ENCODE results near the gene IL20RB. TPM values are rescaled to one million over a fixed set of nuclear protein-coding genes. Genes with fewer than 3 reads are reported as not detected.

IL20RB gene
- polyA plus RNA-seq, 2 donors = 83.2 to 85.1 TPM

DNA sequence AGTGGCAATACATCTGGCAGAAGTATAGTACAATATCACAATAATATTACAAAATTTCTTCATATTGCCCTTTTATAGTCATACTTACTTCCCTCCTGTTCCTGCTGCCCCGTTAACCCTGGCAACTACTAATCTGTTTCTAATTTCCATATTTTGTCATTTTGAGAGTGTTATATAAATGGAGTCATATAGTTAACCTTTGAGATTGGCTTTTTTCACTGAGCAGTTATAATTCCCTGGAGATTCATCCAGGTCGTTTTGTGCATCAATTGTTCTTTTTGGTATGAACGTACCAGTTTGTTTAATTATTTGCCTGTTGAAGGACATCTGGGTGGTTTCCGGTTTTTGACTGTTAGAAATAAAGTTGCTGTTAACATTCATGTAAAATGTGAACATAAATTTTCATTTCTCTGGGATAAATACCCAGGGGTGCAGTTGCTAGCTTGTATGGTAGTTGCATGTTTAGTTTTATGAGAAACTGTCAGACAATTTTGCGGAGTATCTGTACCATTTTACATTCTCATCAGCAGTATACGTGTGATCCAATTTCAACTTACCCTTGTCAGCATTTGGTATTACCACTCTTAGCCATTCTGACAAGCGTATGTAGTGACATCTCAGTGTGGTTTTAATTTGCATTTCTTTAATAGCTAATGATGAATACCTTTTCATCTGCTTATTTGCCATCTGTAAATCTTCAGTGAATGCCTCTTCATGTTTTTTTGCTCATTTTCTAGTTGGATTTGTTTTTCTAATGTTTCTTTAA is 32.2 kb upstream of the IL20RB start:
- Histone ChIP-seq H3K4me3 (ENCODE audit: low read depth in 1 of 2, low read length in 2 of 2) (no peak overlapping the region), H3K27me3 (ENCODE audit: control insufficient read depth in 1 of 2, insufficient read depth in 2 of 2, low read length in 2 of 2) (no peaks in the 10 kb centered on the region), H3K27ac (ENCODE audit: low read depth in 2 of 2, low read length in 1 of 2) (no peak overlapping the region), H3K9me3 (ENCODE audit: control insufficient read depth in 2 of 2, insufficient read depth in 1 of 2, low read depth in 1 of 2, low read length in 1 of 2) (no peaks in the 10 kb centered on the region), H3K36me3 (ENCODE audit: control insufficient read depth in 2 of 2, insufficient read depth in 2 of 2, low read length in 1 of 2) (no peaks in the 10 kb centered on the region), H3K4me1 (ENCODE audit: control insufficient read depth in 2 of 2, insufficient read depth in 2 of 2, low read length in 1 of 2) (no peaks in the 10 kb centered on the region)
- WGBS, 2 donors = 67 to 68% methylated on average over 7 of the region's 7 CpGs

DNA sequence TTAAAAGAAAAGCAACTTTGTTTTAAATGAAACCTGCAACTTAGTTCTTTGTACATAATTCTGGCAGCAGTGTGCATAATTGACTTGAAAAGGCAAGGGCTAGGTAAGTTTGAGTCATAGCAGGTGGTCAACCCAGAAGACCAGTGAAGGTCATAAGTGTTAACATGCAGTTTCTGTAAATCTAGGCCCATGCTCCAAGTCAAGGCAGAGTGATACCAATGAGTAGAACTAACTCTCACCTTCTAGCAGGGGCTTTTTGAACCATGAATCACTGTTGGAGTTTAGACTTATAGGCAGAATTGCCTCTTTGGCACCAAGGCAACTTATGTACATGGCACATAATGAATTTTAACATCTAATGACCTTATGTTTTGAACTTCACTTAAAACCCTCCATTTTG is 29.5 kb upstream of the IL20RB start:
- no peak overlapping the region for H3K4me3 ChIP-seq (ENCODE audit: low read depth in 1 of 2, low read length in 2 of 2)
- no peaks in the 10 kb centered on the region for H3K27me3 ChIP-seq (ENCODE audit: control insufficient read depth in 1 of 2, insufficient read depth in 2 of 2, low read length in 2 of 2)
- no peaks in the 10 kb centered on the region for H3K4me1 ChIP-seq (ENCODE audit: control insufficient read depth in 2 of 2, insufficient read depth in 2 of 2, low read length in 1 of 2)
- H3K36me3 ChIP-seq (ENCODE audit: control insufficient read depth in 2 of 2, insufficient read depth in 2 of 2, low read length in 1 of 2) = no peaks in the 10 kb centered on the region
- no peaks in the 10 kb centered on the region for H3K9me3 ChIP-seq (ENCODE audit: control insufficient read depth in 2 of 2, insufficient read depth in 1 of 2, low read depth in 1 of 2, low read length in 1 of 2)
- no peak overlapping the region for H3K27ac ChIP-seq (ENCODE audit: low read depth in 2 of 2, low read length in 1 of 2)

DNA sequence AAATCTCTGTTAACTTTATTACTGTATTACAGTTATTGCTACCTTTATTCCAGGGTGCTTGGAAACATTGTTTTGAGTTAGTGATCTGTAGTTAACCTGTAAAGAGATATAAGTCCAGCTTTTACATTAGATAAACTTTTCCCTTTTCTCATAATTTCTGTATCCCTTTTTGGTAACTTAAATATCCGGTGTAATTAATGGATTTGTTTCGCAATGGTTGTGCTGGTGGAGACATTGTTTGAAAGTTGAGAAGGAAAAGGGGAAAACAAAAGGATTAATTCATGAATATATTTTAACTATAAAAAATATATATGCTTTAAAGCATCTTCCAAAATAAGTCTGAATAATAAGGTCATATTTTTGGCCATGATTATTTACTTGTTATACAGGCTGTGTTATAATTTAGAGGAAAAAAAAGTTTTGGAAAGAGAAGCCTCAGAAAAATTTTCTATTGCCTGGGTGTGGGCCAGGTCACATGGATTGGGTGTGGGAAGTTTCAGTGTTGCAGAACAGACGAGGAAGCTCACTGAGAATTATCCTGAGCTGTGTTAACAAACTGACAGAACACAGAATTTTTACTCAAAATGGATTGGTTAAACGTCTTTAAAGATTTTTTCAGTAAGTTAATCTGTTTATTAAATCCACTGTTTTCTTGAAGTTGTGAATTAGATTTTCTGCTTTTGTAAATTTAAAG is 27.7 kb upstream of the IL20RB start:
- Histone ChIP-seq H3K9me3 (ENCODE audit: control insufficient read depth in 2 of 2, insufficient read depth in 1 of 2, low read depth in 1 of 2, low read length in 1 of 2) (no peaks in the 10 kb centered on the region), H3K27ac (ENCODE audit: low read depth in 2 of 2, low read length in 1 of 2) (no peak overlapping the region), H3K4me3 (ENCODE audit: low read depth in 1 of 2, low read length in 2 of 2) (no peak overlapping the region), H3K4me1 (ENCODE audit: control insufficient read depth in 2 of 2, insufficient read depth in 2 of 2, low read length in 1 of 2) (no peaks in the 10 kb centered on the region), H3K27me3 (ENCODE audit: control insufficient read depth in 1 of 2, insufficient read depth in 2 of 2, low read length in 2 of 2) (no peaks in the 10 kb centered on the region), H3K36me3 (ENCODE audit: control insufficient read depth in 2 of 2, insufficient read depth in 2 of 2, low read length in 1 of 2) (no peaks in the 10 kb centered on the region)
- 18 to 20% methylated on average over 4 of the region's 4 CpGs for whole genome bisulfite sequencing, 2 donors

DNA sequence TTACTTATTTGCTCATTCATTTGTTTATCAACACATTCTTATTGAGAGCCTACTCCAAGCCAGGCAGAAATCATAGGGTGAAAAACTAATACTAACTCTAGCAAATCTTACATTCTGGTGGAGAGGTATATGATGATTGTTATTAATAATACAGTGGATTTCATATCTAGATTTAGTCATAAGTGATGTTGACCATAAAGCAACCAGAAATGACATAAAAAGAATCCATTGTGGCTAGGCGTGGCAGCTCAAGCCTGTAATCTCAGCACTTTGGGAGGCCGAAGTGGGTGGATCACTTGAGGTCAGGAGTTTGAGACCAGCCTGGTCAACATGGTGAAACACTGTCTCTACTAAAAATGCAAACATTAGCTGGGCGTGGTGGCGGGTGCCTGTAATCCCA is 26.2 kb upstream of the IL20RB start:
- Histone ChIP-seq H3K27ac (ENCODE audit: low read depth in 2 of 2, low read length in 1 of 2) (peak overlapping the region; percentile 27 to 42), H3K27me3 (ENCODE audit: control insufficient read depth in 1 of 2, insufficient read depth in 2 of 2, low read length in 2 of 2) (no peaks in the 10 kb centered on the region), H3K4me1 (ENCODE audit: control insufficient read depth in 2 of 2, insufficient read depth in 2 of 2, low read length in 1 of 2) (no peaks in the 10 kb centered on the region), H3K36me3 (ENCODE audit: control insufficient read depth in 2 of 2, insufficient read depth in 2 of 2, low read length in 1 of 2) (no peaks in the 10 kb centered on the region), H3K9me3 (ENCODE audit: control insufficient read depth in 2 of 2, insufficient read depth in 1 of 2, low read depth in 1 of 2, low read length in 1 of 2) (no peaks in the 10 kb centered on the region), H3K4me3 (ENCODE audit: low read depth in 1 of 2, low read length in 2 of 2) (peak overlapping the region in 1 of 2 donors; percentile 58)
- WGBS, 2 donors = 72 to 75% methylated on average over 4 of the region's 4 CpGs

DNA sequence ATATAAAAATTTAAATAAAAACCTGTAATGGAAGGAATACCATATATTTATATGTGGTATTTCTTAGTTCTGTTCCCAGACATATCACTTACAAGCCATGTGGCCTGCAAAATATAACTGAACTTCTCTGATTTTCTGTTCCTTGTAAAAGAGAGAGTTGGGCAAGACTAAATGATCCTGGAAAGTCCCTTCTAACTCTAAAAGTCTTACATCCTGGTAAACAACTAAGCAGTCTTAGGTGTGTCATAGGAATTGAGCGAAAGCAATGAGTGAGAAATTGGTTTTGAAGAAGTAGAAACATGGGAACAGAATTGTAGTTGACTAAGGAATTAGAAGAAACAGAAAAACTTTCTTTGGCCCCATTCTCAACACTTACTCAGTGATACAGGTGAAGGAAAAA is 25.3 kb upstream of the IL20RB start:
- H3K4me3 ChIP-seq (ENCODE audit: low read depth in 1 of 2, low read length in 2 of 2) = no peak overlapping the region
- peak overlapping the region in 1 of 2 donors; percentile 42 for H3K27ac ChIP-seq (ENCODE audit: low read depth in 2 of 2, low read length in 1 of 2)
- H3K27me3 ChIP-seq (ENCODE audit: control insufficient read depth in 1 of 2, insufficient read depth in 2 of 2, low read length in 2 of 2) = no peaks in the 10 kb centered on the region
- H3K4me1 ChIP-seq (ENCODE audit: control insufficient read depth in 2 of 2, insufficient read depth in 2 of 2, low read length in 1 of 2) = no peaks in the 10 kb centered on the region
- H3K9me3 ChIP-seq (ENCODE audit: control insufficient read depth in 2 of 2, insufficient read depth in 1 of 2, low read depth in 1 of 2, low read length in 1 of 2) = no peaks in the 10 kb centered on the region
- 40 to 53% methylated on average over 1 of the region's 1 CpG for WGBS, 2 donors
- no peaks in the 10 kb centered on the region for H3K36me3 ChIP-seq (ENCODE audit: control insufficient read depth in 2 of 2, insufficient read depth in 2 of 2, low read length in 1 of 2)

DNA sequence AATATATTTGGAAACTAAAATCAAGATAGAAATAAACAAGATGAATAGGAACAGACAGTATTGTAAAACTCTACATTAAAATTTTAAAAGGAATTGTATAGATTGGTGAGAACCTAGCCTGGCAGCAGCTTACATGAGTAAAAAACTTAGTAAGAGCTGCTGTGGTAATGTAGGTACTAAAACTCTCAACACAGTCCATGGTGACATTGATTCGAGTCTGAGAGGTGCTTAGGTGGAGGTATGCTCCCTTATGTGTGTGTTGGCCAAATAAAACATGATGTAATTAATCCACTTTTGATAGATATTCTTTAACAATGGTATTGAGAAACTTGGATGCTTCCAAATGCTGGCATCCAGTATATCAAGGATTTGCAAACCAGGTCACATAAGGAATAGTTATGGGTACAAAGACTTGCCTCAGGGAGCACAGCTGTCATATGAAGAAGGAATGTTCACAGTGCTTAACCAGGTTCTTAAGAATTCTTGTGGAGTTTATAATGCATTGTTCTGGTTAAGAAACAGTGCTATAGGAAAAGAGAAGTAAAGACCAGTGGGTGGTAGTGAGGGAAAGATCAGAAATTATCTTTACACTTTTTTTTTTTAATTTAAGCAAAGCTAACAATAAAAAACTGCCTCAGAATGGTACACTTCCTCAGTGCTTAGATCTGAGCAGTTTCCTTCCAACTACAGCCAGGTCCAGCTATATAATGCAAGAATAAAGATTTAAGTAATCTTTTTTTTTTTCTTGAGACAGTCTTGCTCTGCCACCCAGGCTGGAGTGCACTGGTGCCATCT is 24.6 kb upstream of the IL20RB start:
- no peaks in the 10 kb centered on the region for H3K4me1 ChIP-seq (ENCODE audit: control insufficient read depth in 2 of 2, insufficient read depth in 2 of 2, low read length in 1 of 2)
- H3K27me3 ChIP-seq (ENCODE audit: control insufficient read depth in 1 of 2, insufficient read depth in 2 of 2, low read length in 2 of 2) = no peaks in the 10 kb centered on the region
- no peaks in the 10 kb centered on the region for H3K36me3 ChIP-seq (ENCODE audit: control insufficient read depth in 2 of 2, insufficient read depth in 2 of 2, low read length in 1 of 2)
- H3K27ac ChIP-seq (ENCODE audit: low read depth in 2 of 2, low read length in 1 of 2) = peak overlapping the region; percentile 49 to 51
- WGBS, 2 donors = 39 to 56% methylated on average over 1 of the region's 1 CpG
- no peaks in the 10 kb centered on the region for H3K9me3 ChIP-seq (ENCODE audit: control insufficient read depth in 2 of 2, insufficient read depth in 1 of 2, low read depth in 1 of 2, low read length in 1 of 2)
- H3K4me3 ChIP-seq (ENCODE audit: low read depth in 1 of 2, low read length in 2 of 2) = peak overlapping the region in 1 of 2 donors; percentile 15

DNA sequence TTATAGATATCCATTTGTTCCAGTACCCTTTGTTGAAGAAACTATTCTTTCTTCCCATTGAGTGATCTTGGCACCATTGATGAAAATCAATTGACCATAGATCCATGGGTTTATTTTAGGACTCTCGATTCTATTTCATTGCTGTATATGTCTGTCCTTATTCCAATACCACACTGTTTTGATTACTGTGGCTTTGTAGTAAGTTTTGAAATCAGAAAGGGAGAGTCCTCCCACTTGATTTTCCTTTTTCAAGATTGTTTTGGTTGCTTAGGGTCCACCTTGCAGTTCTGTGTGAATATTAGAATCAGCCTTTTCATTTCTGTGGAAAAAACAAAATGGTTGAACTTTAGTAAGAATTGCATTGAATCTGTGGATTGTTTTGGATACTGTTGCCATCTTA is 20.6 kb upstream of the IL20RB start:
- Histone ChIP-seq H3K4me3 (ENCODE audit: low read depth in 1 of 2, low read length in 2 of 2) (no peak overlapping the region), H3K36me3 (ENCODE audit: control insufficient read depth in 2 of 2, insufficient read depth in 2 of 2, low read length in 1 of 2) (no peaks in the 10 kb centered on the region), H3K27ac (ENCODE audit: low read depth in 2 of 2, low read length in 1 of 2) (no peak overlapping the region), H3K27me3 (ENCODE audit: control insufficient read depth in 1 of 2, insufficient read depth in 2 of 2, low read length in 2 of 2) (no peaks in the 10 kb centered on the region), H3K4me1 (ENCODE audit: control insufficient read depth in 2 of 2, insufficient read depth in 2 of 2, low read length in 1 of 2) (peaks cover 0 to 2% of the 10 kb centered on the region in 2 donors), H3K9me3 (ENCODE audit: control insufficient read depth in 2 of 2, insufficient read depth in 1 of 2, low read depth in 1 of 2, low read length in 1 of 2) (no peaks in the 10 kb centered on the region)
- 95 to 98% methylated on average over 1 of the region's 1 CpG for WGBS, 2 donors

DNA sequence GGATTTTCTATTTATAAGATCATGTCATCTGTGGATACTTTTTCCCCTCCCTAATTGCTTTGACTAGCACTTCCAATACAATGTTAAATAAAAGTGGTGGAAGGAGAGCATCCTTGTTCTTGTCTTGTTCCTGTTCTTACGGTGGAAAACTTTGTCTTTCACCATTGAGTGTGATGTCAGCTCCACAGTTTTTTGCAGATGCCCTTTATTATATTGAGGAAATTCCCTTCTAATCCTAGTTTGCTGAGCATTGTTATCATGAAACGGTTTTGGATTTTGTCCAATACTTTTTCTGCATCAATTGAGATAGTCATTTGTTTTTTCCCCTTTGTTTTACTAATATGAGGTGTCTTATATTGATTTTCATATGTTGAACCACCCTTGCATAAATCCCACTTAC is 19.9 kb upstream of the IL20RB start:
- H3K27me3 ChIP-seq (ENCODE audit: control insufficient read depth in 1 of 2, insufficient read depth in 2 of 2, low read length in 2 of 2) = no peaks in the 10 kb centered on the region
- peaks cover 0 to 4% of the 10 kb centered on the region in 2 donors for H3K4me1 ChIP-seq (ENCODE audit: control insufficient read depth in 2 of 2, insufficient read depth in 2 of 2, low read length in 1 of 2)
- H3K9me3 ChIP-seq (ENCODE audit: control insufficient read depth in 2 of 2, insufficient read depth in 1 of 2, low read depth in 1 of 2, low read length in 1 of 2) = no peaks in the 10 kb centered on the region
- 31 to 38% methylated on average over 2 of the region's 2 CpGs for WGBS, 2 donors
- no peak overlapping the region for H3K27ac ChIP-seq (ENCODE audit: low read depth in 2 of 2, low read length in 1 of 2)
- no peaks in the 10 kb centered on the region for H3K36me3 ChIP-seq (ENCODE audit: control insufficient read depth in 2 of 2, insufficient read depth in 2 of 2, low read length in 1 of 2)
- no peak overlapping the region for H3K4me3 ChIP-seq (ENCODE audit: low read depth in 1 of 2, low read length in 2 of 2)

DNA sequence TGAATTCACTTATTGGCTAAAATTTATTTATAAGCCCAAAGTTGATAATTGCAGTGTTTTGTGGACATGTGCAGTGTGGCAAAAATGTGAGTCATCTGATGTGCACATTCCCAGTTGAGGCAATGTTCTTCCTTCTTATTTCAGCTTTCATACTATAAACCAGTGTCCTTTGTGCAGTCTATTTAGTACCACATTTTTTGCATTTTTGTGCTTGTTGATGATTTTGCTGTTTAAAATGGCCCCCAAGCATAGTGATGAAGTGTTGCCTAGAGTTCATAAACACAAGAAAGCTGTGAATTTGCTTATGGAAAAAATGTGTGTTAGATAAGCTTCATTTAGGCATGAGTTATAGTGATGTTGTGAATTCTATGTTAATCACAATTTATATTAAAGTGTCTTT is 19.4 kb upstream of the IL20RB start:
- Histone ChIP-seq H3K27ac (ENCODE audit: low read depth in 2 of 2, low read length in 1 of 2) (no peak overlapping the region), H3K36me3 (ENCODE audit: control insufficient read depth in 2 of 2, insufficient read depth in 2 of 2, low read length in 1 of 2) (no peaks in the 10 kb centered on the region), H3K27me3 (ENCODE audit: control insufficient read depth in 1 of 2, insufficient read depth in 2 of 2, low read length in 2 of 2) (no peaks in the 10 kb centered on the region), H3K4me1 (ENCODE audit: control insufficient read depth in 2 of 2, insufficient read depth in 2 of 2, low read length in 1 of 2) (peaks cover 0 to 4% of the 10 kb centered on the region in 2 donors), H3K4me3 (ENCODE audit: low read depth in 1 of 2, low read length in 2 of 2) (no peak overlapping the region), H3K9me3 (ENCODE audit: control insufficient read depth in 2 of 2, insufficient read depth in 1 of 2, low read depth in 1 of 2, low read length in 1 of 2) (no peaks in the 10 kb centered on the region)

All from esophagus (tissue), 2 donors.